Measurements from ENCODE around the gene CGNL1.

DNA sequence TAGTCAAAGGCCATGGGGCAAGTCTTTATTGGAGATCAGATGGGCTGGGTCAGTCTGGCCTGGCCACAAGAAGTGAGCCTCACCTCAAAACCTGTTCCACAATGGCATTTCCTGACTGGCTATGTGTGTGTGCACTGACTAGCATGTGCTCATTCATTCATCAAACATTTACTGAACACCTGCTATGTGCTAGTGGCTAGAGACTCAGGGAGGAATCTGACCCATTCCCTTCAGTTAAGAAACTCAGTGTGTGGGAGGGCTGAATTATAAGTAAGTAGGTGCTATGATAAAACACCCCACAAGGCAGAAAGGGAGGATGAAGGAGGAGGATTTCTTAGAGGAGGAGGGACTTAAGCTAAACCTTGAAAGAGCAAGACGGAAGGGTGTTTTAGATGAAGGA, 5.4 kb upstream of the CGNL1 start:
- TF ChIP-seq, protein P1, sequence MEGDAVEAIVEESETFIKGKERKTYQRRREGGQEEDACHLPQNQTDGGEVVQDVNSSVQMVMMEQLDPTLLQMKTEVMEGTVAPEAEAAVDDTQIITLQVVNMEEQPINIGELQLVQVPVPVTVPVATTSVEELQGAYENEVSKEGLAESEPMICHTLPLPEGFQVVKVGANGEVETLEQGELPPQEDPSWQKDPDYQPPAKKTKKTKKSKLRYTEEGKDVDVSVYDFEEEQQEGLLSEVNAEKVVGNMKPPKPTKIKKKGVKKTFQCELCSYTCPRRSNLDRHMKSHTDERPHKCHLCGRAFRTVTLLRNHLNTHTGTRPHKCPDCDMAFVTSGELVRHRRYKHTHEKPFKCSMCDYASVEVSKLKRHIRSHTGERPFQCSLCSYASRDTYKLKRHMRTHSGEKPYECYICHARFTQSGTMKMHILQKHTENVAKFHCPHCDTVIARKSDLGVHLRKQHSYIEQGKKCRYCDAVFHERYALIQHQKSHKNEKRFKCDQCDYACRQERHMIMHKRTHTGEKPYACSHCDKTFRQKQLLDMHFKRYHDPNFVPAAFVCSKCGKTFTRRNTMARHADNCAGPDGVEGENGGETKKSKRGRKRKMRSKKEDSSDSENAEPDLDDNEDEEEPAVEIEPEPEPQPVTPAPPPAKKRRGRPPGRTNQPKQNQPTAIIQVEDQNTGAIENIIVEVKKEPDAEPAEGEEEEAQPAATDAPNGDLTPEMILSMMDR (conservative IDR thresholded peaks at IDR 0.05; ENCODE audit: low read length): no peak
- TF ChIP-seq EZH2phosphoT487 (IDR thresholded peaks at IDR 0.05; ENCODE audit: borderline replicate concordance): no peak

All from Loucy (cell line).